PC-9 (cell line): ENCODE data around the gene BCL6B.

Source experiments
- EZH2 ChIP-seq: fragments of 200-600 bp; sonication (generic); IDR thresholded peaks from 2 replicates; pipeline ENCODE4 v1.8.0; 2017; ENCODE audit warnings: antibody characterized with exemption, low read depth
- TF ChIP-seq, protein P1 (sequence below): fragments of 200-600 bp; sonication (generic); conservative IDR thresholded peaks from 2 replicates; pipeline ENCODE4 v1.6.1; 2017; ENCODE audit warnings: mixed run types, antibody characterized with exemption, mild to moderate bottlenecking, moderate library complexity

- TF ChIP-seq EZH2, result no peak
- TF ChIP-seq, protein P1, sequence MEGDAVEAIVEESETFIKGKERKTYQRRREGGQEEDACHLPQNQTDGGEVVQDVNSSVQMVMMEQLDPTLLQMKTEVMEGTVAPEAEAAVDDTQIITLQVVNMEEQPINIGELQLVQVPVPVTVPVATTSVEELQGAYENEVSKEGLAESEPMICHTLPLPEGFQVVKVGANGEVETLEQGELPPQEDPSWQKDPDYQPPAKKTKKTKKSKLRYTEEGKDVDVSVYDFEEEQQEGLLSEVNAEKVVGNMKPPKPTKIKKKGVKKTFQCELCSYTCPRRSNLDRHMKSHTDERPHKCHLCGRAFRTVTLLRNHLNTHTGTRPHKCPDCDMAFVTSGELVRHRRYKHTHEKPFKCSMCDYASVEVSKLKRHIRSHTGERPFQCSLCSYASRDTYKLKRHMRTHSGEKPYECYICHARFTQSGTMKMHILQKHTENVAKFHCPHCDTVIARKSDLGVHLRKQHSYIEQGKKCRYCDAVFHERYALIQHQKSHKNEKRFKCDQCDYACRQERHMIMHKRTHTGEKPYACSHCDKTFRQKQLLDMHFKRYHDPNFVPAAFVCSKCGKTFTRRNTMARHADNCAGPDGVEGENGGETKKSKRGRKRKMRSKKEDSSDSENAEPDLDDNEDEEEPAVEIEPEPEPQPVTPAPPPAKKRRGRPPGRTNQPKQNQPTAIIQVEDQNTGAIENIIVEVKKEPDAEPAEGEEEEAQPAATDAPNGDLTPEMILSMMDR, result no peak
Observed at GRCh38 chr17:6998855-6999508, 23.9 kb upstream of the BCL6B start.
